Right lobe of liver (tissue), 6 donors: ENCODE results near the gene MACROD2. TPM values are rescaled to one million over a fixed set of nuclear protein-coding genes. Genes with fewer than 3 reads are reported as not detected.

Experiments
- ATAC-seq, 4 donors: fragments of 200-7000 bp; cut with Tn5 transposase; one replicate each; pipeline ENCODE4 v1.9.1; 2020; ENCODE audit warnings: mild to moderate bottlenecking in 4 of 4, moderate library complexity in 4 of 4
- DNase-seq, 3 donors: peaks; one replicate each; pipeline ENCODE4 v3.0.0-alpha.2; 2020
- H3K27ac ChIP-seq, 3 donors: fragments of 200-600 bp; one replicate each; pipeline ENCODE4 v1.8.0; 2022
- H3K27me3 ChIP-seq, 2 donors: fragments of 200-600 bp; one replicate each; pipeline ENCODE4 v1.8.0; 2022
- H3K36me3 ChIP-seq, 4 donors: fragments of 200-600 bp; sonication (generic) in 1 of 4; one replicate each; pipeline versions ENCODE4 v1.5.1 to v1.8.0; 2017 to 2022; ENCODE audit warnings: control low read depth in 1 of 4
- H3K4me1 ChIP-seq, 4 donors: fragments of 200-600 bp; sonication (generic) in 1 of 4; one replicate each; pipeline versions ENCODE4 v1.5.1 to v1.8.0; 2017 to 2022; ENCODE audit warnings: control low read depth in 1 of 4
- H3K4me3 ChIP-seq, 3 donors: fragments of 200-600 bp; one replicate each; pipeline ENCODE4 v1.8.0; 2022
- H3K9me3 ChIP-seq, 4 donors: fragments of 200-600 bp; sonication (generic) in 1 of 4; one replicate each; pipeline versions ENCODE4 v1.5.1 to v1.8.0; 2017 to 2022; ENCODE audit warnings: control low read depth in 1 of 4
- CTCF ChIP-seq, 4 donors: fragments of 200-600 bp in 3 of 4; fragments of 450-650 bp in 1 of 4; IDR thresholded peaks; one replicate each; pipeline versions ENCODE4 v1.5.1 to v1.8.0; 2016 to 2022; ENCODE audit warnings: antibody characterized with exemption in 4 of 4, mild to moderate bottlenecking in 2 of 4
- POLR2A ChIP-seq: fragments of 450-650 bp; IDR thresholded peaks from one replicate; pipeline ENCODE4 v1.6.1; 2017; ENCODE audit warnings: antibody characterized with exemption, mild to moderate bottlenecking
- WGBS: methylation state at CpG from one replicate; pipeline ENCODE4 v1.1.6; 2018; ENCODE audit warnings: low coverage, low lambda C conversion rate; ENCODE audit not compliant: insufficient coverage; ENCODE audit errors: missing lambda C conversion rate; 5-methylcytosine and 5-hydroxymethylcytosine counted together
- intact Hi-C, 2 donors: fragments of 100-400 bp; cut with DNase I; formaldehyde crosslinking; loops; one replicate each; pipeline versions ENCODE4 v1.11.2 to v1.14.1; 2022
- total RNA-seq, 6 experiments: library from RNA; depleted of rRNA in 2 of 6; stranded (reverse); fragments of >200 nt in 2 of 6; fragmentation: NEBNext Ultra II Directional in 3 of 6; extraction: Animal tissue kit (Norgen Biotek cat#: 25700) in 3 of 6; gene quantifications; one replicate each; pipeline versions ENCODE4 v1.1.0 to v1.2.4, GENCODE V29; 2016 to 2023
- donor health status: DM: no; HTN: yes; CAD: no.
- donor health status: DM: no; HTN: no; CAD: no.
- donor health status: DM: no; HTN: no; CAD: no.
- donor health status: DM: no; HTN: yes; CAD: no.
- donor health status: DM: no; HTN: yes; CAD: no.

The MACROD2 gene
- total RNA-seq, 6 experiments from 2014 or later: 1.2 to 5.5 (median 3.3) TPM

- no peaks in the 10 kb centered on the region for H3K27me3 ChIP-seq
- no peak overlapping the region for H3K4me3 ChIP-seq
- H3K9me3 ChIP-seq: no peaks in the 10 kb centered on the region
- WGBS: 79% methylated on average over 3 of the region's 3 CpGs
- no peak for DNase-seq
- intact Hi-C loops: no loop called here
- no peak overlapping the region for H3K27ac ChIP-seq
- H3K4me1 ChIP-seq: no peaks in the 10 kb centered on the region
- no peaks in the 10 kb centered on the region for H3K36me3 ChIP-seq
- TF ChIP-seq CTCF (IDR thresholded peaks at IDR 0.05): no peak
- no peak for TF ChIP-seq POLR2A
- no peak for ATAC-seq
These were observed 1569.7 kb downstream of the MACROD2 start for GRCh38 chr20:15564981-15565380.

- no peak for TF ChIP-seq CTCF (IDR thresholded peaks at IDR 0.05)
- TF ChIP-seq POLR2A: no peak
- no peak for DNase-seq
- no peaks in the 10 kb centered on the region for H3K9me3 ChIP-seq
- H3K27ac ChIP-seq: no peak overlapping the region
- intact Hi-C loops: no loop called here
- H3K4me3 ChIP-seq: no peak overlapping the region
- ATAC-seq: no peak
- H3K36me3 ChIP-seq: no peaks in the 10 kb centered on the region
- H3K4me1 ChIP-seq: no peaks in the 10 kb centered on the region
- 48% methylated on average over 2 of the region's 2 CpGs for WGBS
- H3K27me3 ChIP-seq: no peaks in the 10 kb centered on the region
These were observed 1570.5 kb downstream of the MACROD2 start for GRCh38 chr20:15565786-15566185.

- WGBS: 93% methylated on average over 4 of the region's 4 CpGs
- no peaks in the 10 kb centered on the region for H3K27me3 ChIP-seq
- H3K4me1 ChIP-seq: no peaks in the 10 kb centered on the region
- TF ChIP-seq POLR2A (no peak), CTCF (IDR thresholded peaks at IDR 0.05) (no peak)
- DNase-seq: no peak
- intact Hi-C loops: no loop called here
- no peaks in the 10 kb centered on the region for H3K36me3 ChIP-seq
- H3K27ac ChIP-seq: no peak overlapping the region
- no peaks in the 10 kb centered on the region for H3K9me3 ChIP-seq
- H3K4me3 ChIP-seq: no peak overlapping the region
- ATAC-seq: no peak
These were observed 1571.9 kb downstream of the MACROD2 start for GRCh38 chr20:15567219-15567618.

DNA sequence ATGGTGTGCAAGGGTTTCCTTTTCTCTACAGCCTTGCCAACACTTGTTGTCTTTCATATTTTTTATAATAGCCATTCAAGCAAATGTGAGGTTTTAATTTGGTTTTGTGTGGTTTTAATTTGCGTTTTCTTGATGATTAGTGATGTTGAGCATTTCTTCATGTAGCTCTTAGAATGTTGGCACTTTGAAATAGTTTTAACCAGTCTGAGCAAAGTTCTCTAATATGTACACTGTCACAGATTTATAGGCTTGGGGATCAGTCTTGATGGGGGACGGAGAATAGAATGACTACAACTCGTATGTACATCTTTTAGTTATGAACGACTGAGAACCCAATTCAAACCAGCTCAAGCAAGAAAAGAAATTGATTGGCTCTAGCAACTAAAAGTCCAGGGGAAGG, 1574.8 kb downstream of the MACROD2 start:
- Histone ChIP-seq H3K27ac (no peak overlapping the region), H3K27me3 (no peaks in the 10 kb centered on the region), H3K36me3 (no peaks in the 10 kb centered on the region), H3K9me3 (no peaks in the 10 kb centered on the region), H3K4me3 (no peak overlapping the region), H3K4me1 (no peaks in the 10 kb centered on the region)
- no peak for TF ChIP-seq CTCF (IDR thresholded peaks at IDR 0.05)
- TF ChIP-seq POLR2A: no peak
- no peak for DNase-seq
- intact Hi-C loops: no loop called here
- no peak for ATAC-seq
- 73% methylated on average over 4 of the region's 4 CpGs for WGBS

DNA sequence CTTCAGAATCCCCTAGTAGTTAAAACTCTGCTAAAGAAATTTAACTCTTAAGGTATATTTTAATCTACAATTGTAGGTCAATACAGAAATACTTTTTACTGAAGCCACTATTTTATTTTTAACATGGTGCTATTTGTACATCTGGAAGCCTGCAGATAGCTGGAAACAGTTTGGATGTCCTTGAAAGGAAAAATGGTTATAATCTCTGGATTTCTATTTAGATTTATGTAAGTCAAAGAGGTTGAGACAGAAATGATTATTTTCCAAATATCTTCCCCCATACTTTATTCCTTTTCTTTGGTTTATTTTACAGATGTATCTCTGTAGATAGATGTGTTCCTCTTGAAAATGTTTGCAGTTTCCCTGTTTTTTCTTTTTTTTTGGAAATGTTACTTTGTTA, 1575.7 kb downstream of the MACROD2 start:
- no peaks in the 10 kb centered on the region for H3K36me3 ChIP-seq
- no peak overlapping the region for H3K4me3 ChIP-seq
- TF ChIP-seq CTCF (IDR thresholded peaks at IDR 0.05) (no peak), POLR2A (no peak)
- no peaks in the 10 kb centered on the region for H3K9me3 ChIP-seq
- H3K4me1 ChIP-seq: no peaks in the 10 kb centered on the region
- no peak overlapping the region for H3K27ac ChIP-seq
- no peak for ATAC-seq
- no peak for DNase-seq
- intact Hi-C loops: no loop called here
- no peaks in the 10 kb centered on the region for H3K27me3 ChIP-seq
